K562 (cell line): ENCODE measurements around the gene TRIM31. TPM values are rescaled to one million over a fixed set of nuclear protein-coding genes. Genes with fewer than 3 reads are reported as not detected.

Experiments used
- CC2D1A ChIP-seq: fragments of 450-650 bp; IDR thresholded peaks from 2 replicates; pipeline ENCODE4 v1.6.1; 2017; ENCODE audit warnings: mild to moderate bottlenecking
- HMBOX1 ChIP-seq: sonication (generic); IDR thresholded peaks from 2 replicates; pipeline ENCODE4 v1.6.1; 2016
- NCOA1 ChIP-seq: fragments of 450-650 bp; IDR thresholded peaks from 2 replicates; pipeline ENCODE4 v1.6.1; 2016; ENCODE audit warnings: low read depth
- PCBP2 ChIP-seq: fragments of 200-400 bp; formaldehyde crosslinking; IDR thresholded peaks from 2 replicates; pipeline ENCODE4 v1.6.1; 2018; ENCODE audit warnings: low read length, low read depth, mild to moderate bottlenecking, moderate library complexity; ENCODE audit not compliant: poor library complexity, severe bottlenecking
- REST ChIP-seq, 2 experiments: fragments of 450-650 bp; formaldehyde crosslinking in 1 of 2; IDR thresholded peaks; 2 replicates each; pipeline versions ENCODE4 v1.4.0 to v1.6.1; 2014 to 2020; ENCODE audit warnings: mild to moderate bottlenecking in 2 of 2, borderline replicate concordance in 1 of 2, low read depth in 1 of 2
- SMARCA4 ChIP-seq: fragments of 450-650 bp; IDR thresholded peaks from 2 replicates; pipeline ENCODE4 v1.6.1; 2016
- SRF ChIP-seq, 2 experiments: fragments of 250-450, 450-650 bp in 1 of 2; sonication (Bioruptor Pico) in 1 of 2; sonication (generic) in 1 of 2; formaldehyde crosslinking; IDR thresholded peaks; 2 replicates each; pipeline versions ENCODE4 v1.5.0 to v1.5.1; 2020 to 2022; ENCODE audit warnings: mild to moderate bottlenecking in 1 of 2, missing genetic modification reagents in 1 of 2
- STAT5A ChIP-seq: IDR thresholded peaks from 2 replicates; pipeline ENCODE4 v1.6.1; 2012; ENCODE audit warnings: low read length, inconsistent platforms, borderline replicate concordance
- VEZF1 ChIP-seq: fragments of 200-800 bp; sonication (Bioruptor generic); IDR thresholded peaks from 2 replicates; pipeline ENCODE4 v1.6.1; 2017; ENCODE audit warnings: missing genetic modification characterization, missing compliant biosample characterization
- ZNF175 ChIP-seq: fragments of 200-800 bp; sonication (Bioruptor generic); IDR thresholded peaks from 2 replicates; pipeline ENCODE4 v1.6.1; 2016; ENCODE audit warnings: low read depth, mild to moderate bottlenecking, missing genetic modification characterization, missing compliant biosample characterization
- polyA plus RNA-seq, 8 experiments: library from polyadenylated mRNA; depleted of rRNA in 4 of 8; stranded (reverse) in 5 of 8; unstranded in 3 of 8; fragments of >200 nt; fragmentation: Nextera tagmentation in 2 of 8; fragmentation: Illumina TruSeq in 1 of 8; extraction: Ambion mirVana in 2 of 8; extraction: Trizol in 1 of 8; gene quantifications; 2 replicates each; pipeline versions ENCODE4 v1.2.1 to v1.2.3, GENCODE V29; 2011 to 2014; ENCODE audit warnings: inconsistent platforms in 1 of 8, missing spikeins in 1 of 8
- total RNA-seq, 7 experiments: library from RNA; depleted of rRNA in 6 of 7; stranded (reverse); fragments of >200 nt in 6 of 7; fragmentation: Illumina TruSeq in 2 of 7; extraction: Trizol in 2 of 7; gene quantifications; 2 replicates each; pipeline versions ENCODE4 v1.2.1 to v1.2.3, GENCODE V29; 2011 to 2021; ENCODE audit warnings: low replicate concordance in 1 of 7

Gene TRIM31
- total and polyA plus RNA-seq, 9 of the 15 experiments (the other 6 are each of a cell fraction or from before 2014, with no cell fraction given) = not detected

- TF ChIP-seq REST (IDR thresholded peaks at IDR 0.05; ENCODE audit: borderline replicate concordance) (peak; percentile 24; the same call in 1 of the 2 replicates), REST (CRISPR knock-in tag; IDR thresholded peaks at IDR 0.05; ENCODE audit: low read depth) (no peak), SRF (CRISPR knock-in tag; IDR thresholded peaks at IDR 0.05) (no peak), CC2D1A (no peak), VEZF1 (CRISPR knock-in tag) (peak; percentile 20; the same call in 1 of the 2 replicates), NCOA1 (0 out of 2 replicates have a peak, but pooled peaks have one; percentile 25), ZNF175 (no peak), SMARCA4 (0 out of 2 replicates have a peak, but pooled peaks have one; percentile 25), PCBP2 (no peak), HMBOX1 (0 out of 2 replicates have a peak, but pooled peaks have one; percentile 40), STAT5A (0 out of 2 replicates have a peak, but pooled peaks have one; percentile 10)
Measured at GRCh38 chr6:30151580-30151979, 38.7 kb upstream of the TRIM31 start (continued).
